Smooth muscle cell (in vitro differentiated cells): ENCODE results near the gene TIPRL. TPM values are rescaled to one million over a fixed set of nuclear protein-coding genes. Genes with fewer than 3 reads are reported as not detected.
A peak's percentile ranks its signal among the peaks of the same experiment; 100 is the strongest.

Experiments
- DNase-seq: peaks from one replicate; lab custom pipeline; 2025; ENCODE audit not compliant: unreplicated experiment; lab: John Stamatoyannopoulos, UW
- H2AFZ ChIP-seq: fragments of 200-600 bp; sonication (generic); 2 replicates; pipeline ENCODE4 v1.6.0; 2016; ENCODE audit warnings: antibody characterized with exemption, low read depth, mild to moderate bottlenecking
- H3F3A ChIP-seq: fragments of 200-600 bp; sonication (generic); 2 replicates; pipeline ENCODE4 v1.6.0; 2017; ENCODE audit warnings: antibody characterized with exemption, low read depth
- H3K27ac ChIP-seq: fragments of 200-600 bp; sonication (generic); 2 replicates; pipeline ENCODE4 v1.5.1; 2016; ENCODE audit warnings: low read depth, mild to moderate bottlenecking
- H3K27me3 ChIP-seq: fragments of 200-600 bp; sonication (generic); 2 replicates; pipeline ENCODE4 v1.6.1; 2016; ENCODE audit warnings: low read depth, mild to moderate bottlenecking
- H3K36me3 ChIP-seq: fragments of 200-600 bp; sonication (generic); 2 replicates; pipeline ENCODE4 v1.5.1; 2016; ENCODE audit warnings: low read depth
- H3K4me1 ChIP-seq: fragments of 200-600 bp; sonication (generic); 2 replicates; pipeline ENCODE4 v1.5.1; 2016; ENCODE audit warnings: low read depth
- H3K4me2 ChIP-seq: fragments of 200-600 bp; sonication (generic); 2 replicates; pipeline ENCODE4 v1.6.0; 2016; ENCODE audit warnings: mild to moderate bottlenecking
- H3K4me3 ChIP-seq: fragments of 200-600 bp; sonication (generic); 2 replicates; pipeline ENCODE4 v1.5.1; 2016; ENCODE audit warnings: mild to moderate bottlenecking
- H3K79me2 ChIP-seq: fragments of 200-600 bp; sonication (generic); 2 replicates; pipeline ENCODE4 v1.6.0; 2016; ENCODE audit warnings: low read depth, mild to moderate bottlenecking
- H3K9ac ChIP-seq: fragments of 200-600 bp; sonication (generic); 2 replicates; pipeline ENCODE4 v1.6.0; 2016; ENCODE audit warnings: low read depth
- H3K9me3 ChIP-seq: fragments of 200-600 bp; sonication (generic); replicated peaks from 2 replicates; pipeline ENCODE4 v1.5.1; 2016; ENCODE audit warnings: low read depth
- H4K20me1 ChIP-seq: fragments of 200-600 bp; sonication (generic); 2 replicates; pipeline ENCODE4 v1.6.0; 2016; ENCODE audit warnings: low read depth
- WGBS: methylation state at CpG from one replicate; pipeline ENCODE4 v1.1.7; 2016; ENCODE audit warnings: low lambda C conversion rate; 5-methylcytosine and 5-hydroxymethylcytosine counted together
- polyA plus RNA-seq: library from polyadenylated mRNA; unstranded; fragments of >200 nt; fragmentation: Nextera tagmentation; extraction: Ambion mirVana; gene quantifications from 2 replicates; pipeline ENCODE4 v1.2.1, GENCODE V29; 2016
- small RNA-seq: library from RNA; depleted of rRNA; stranded (forward); fragments of <200 nt; gene quantifications from one replicate; pipeline ENCODE3, GENCODE V24; 2014
- total RNA-seq: library from RNA; depleted of rRNA; stranded (reverse); fragments of >200 nt; gene quantifications from 2 replicates; pipeline ENCODE4 v1.2.3, GENCODE V29; 2014
- TF ChIP-seq, protein P1 (sequence below): fragments of 200-600 bp; sonication (generic); IDR thresholded peaks from 2 replicates; pipeline ENCODE4 v1.5.1; 2017; ENCODE audit warnings: borderline replicate concordance, mild to moderate bottlenecking, antibody characterized with exemption; ENCODE audit not compliant: insufficient read depth, poor library complexity, severe bottlenecking

The TIPRL gene
- total and polyA plus RNA-seq, 2 experiments from 2014 or later, result 33.4 to 38.9 TPM

DNA sequence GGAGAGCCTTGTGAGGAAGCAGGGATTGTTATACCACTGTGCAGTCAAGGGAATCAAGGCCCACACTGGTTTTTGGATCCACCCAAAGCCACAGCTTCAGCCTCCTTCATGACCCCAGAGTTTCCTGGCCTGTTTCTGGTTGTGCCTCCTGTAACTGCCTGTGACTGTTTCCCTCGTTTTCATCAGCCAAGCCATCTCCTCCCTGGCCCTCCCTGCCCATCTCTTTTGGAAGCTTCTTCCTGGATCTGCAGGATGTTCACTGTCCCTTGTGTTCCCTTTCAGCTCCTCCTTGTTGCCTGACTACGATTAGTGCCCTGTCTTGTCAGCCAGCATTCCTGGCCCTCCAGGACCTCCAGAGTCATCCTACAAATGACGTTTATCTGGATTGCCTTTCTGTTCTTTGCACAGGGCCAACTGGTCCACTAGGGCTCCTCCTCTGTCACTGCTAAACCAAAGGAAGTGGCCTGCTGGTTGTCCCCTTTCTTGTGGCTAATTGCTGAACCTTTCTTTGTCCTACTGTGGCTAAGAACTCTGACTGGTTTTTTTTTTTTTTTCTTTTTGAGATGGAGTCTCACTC, 65.0 kb downstream of the TIPRL start:
- DNase-seq, result no peak
- H3K4me1 ChIP-seq, result no peaks in the 10 kb centered on the region
- peaks cover 12% of the 10 kb centered on the region for H3K36me3 ChIP-seq
- H3K9me3 ChIP-seq, result no peaks in the 10 kb centered on the region
- TF ChIP-seq, protein P1, sequence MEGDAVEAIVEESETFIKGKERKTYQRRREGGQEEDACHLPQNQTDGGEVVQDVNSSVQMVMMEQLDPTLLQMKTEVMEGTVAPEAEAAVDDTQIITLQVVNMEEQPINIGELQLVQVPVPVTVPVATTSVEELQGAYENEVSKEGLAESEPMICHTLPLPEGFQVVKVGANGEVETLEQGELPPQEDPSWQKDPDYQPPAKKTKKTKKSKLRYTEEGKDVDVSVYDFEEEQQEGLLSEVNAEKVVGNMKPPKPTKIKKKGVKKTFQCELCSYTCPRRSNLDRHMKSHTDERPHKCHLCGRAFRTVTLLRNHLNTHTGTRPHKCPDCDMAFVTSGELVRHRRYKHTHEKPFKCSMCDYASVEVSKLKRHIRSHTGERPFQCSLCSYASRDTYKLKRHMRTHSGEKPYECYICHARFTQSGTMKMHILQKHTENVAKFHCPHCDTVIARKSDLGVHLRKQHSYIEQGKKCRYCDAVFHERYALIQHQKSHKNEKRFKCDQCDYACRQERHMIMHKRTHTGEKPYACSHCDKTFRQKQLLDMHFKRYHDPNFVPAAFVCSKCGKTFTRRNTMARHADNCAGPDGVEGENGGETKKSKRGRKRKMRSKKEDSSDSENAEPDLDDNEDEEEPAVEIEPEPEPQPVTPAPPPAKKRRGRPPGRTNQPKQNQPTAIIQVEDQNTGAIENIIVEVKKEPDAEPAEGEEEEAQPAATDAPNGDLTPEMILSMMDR, result no peak
- no peak overlapping the region for H3K4me3 ChIP-seq
- no peaks in the 10 kb centered on the region for H3K27me3 ChIP-seq
- peak overlapping the region; percentile 37 for H3K27ac ChIP-seq
- no peak overlapping the region for H2AFZ ChIP-seq
- H3K4me2 ChIP-seq, result no peak overlapping the region
- H3F3A ChIP-seq, result no peaks in the 10 kb centered on the region
- H3K9ac ChIP-seq, result no peak overlapping the region
- H4K20me1 ChIP-seq, result no peaks in the 10 kb centered on the region
- no peaks in the 10 kb centered on the region for H3K79me2 ChIP-seq
- WGBS, result 60% methylated on average over 3 of the region's 3 CpGs

DNA sequence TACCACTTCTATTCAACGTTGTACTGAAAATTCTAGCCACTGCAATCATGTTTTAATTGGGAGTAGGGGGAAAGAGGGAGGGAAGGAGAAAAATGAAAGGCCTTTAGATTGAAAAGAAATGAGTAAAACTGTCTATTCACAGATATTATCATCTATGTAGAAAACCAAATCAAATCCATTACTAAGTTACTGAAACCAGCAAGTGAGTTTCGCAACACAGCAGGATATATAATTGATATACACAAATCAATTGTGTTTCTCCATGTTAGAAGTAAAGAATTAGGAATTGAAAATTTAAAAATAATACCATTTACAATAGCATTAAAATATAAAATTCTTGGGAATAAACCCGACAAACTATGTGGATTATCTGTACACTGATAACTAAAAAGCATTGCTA, 66.3 kb downstream of the TIPRL start:
- no peaks in the 10 kb centered on the region for H3K9me3 ChIP-seq
- no peaks in the 10 kb centered on the region for H3K79me2 ChIP-seq
- TF ChIP-seq, protein P1, result no peak

DNA sequence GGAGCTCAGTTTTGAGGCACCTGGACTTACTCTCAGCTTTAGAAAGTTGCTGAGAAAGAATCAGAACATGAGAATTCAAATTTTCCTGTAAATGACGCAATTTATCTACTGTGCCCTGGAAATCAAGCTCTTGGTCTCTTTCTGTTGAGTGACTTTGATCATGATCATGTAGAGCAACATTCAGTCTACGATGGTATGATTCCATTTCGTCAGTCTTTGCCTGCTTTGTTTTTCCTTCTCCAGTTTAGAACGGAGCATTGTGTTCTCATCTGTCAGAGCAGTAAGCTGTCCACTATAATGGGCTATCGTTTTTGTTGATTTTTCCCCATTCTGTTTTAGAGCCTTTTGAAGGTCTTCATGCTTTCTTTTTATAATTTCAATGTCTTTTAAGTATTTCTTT, 67.7 kb downstream of the TIPRL start:
- H3K27ac ChIP-seq, result no peak overlapping the region

More for the DNA sequence above, 66.3 kb downstream of the TIPRL start:
- WGBS, result over 99% methylated on average over 3 of the region's 3 CpGs
- Histone ChIP-seq H3K4me2 (no peak overlapping the region), H3K4me1 (no peaks in the 10 kb centered on the region), H3K36me3 (peaks cover 12% of the 10 kb centered on the region), H3K9ac (no peak overlapping the region), H3K27ac (no peak overlapping the region), H2AFZ (no peak overlapping the region), H4K20me1 (peaks cover 3% of the 10 kb centered on the region), H3F3A (no peaks in the 10 kb centered on the region), H3K4me3 (no peak overlapping the region), H3K27me3 (no peaks in the 10 kb centered on the region)
- DNase-seq, result no peak

More for the DNA sequence above, 67.7 kb downstream of the TIPRL start:
- Histone ChIP-seq H3K36me3 (peaks cover 8% of the 10 kb centered on the region), H2AFZ (no peak overlapping the region), H3K9me3 (no peaks in the 10 kb centered on the region), H3K27me3 (no peaks in the 10 kb centered on the region), H3K9ac (no peak overlapping the region), H3K79me2 (no peaks in the 10 kb centered on the region), H3K4me1 (no peaks in the 10 kb centered on the region), H3F3A (no peaks in the 10 kb centered on the region), H3K4me2 (no peak overlapping the region), H3K4me3 (no peak overlapping the region), H4K20me1 (peaks cover 3% of the 10 kb centered on the region)
- TF ChIP-seq, protein P1, result no peak
- DNase-seq, result no peak
- WGBS, result 96% methylated on average over 5 of the region's 5 CpGs

Small RNA genes lying within 50 kb of the gene (small RNA-seq; reads per million reads assigned to genes)
- gene AL021397.1, result not detected

Other genes starting within 250 kb of the TIPRL start
- gene DCAF6, start 242.3 kb upstream of the TIPRL start, total RNA-seq, result 30.0 and 34.9 TPM in 2 replicates
- gene DCAF6, start 242.3 kb upstream of the TIPRL start, polyA plus RNA-seq, result 27.4 and 33.6 TPM in 2 replicates
- gene MPC2, start 241.9 kb upstream of the TIPRL start, total RNA-seq, result 47.1 and 58.2 TPM in 2 replicates
- gene MPC2, start 241.9 kb upstream of the TIPRL start, polyA plus RNA-seq, result 66.5 and 69.9 TPM in 2 replicates
- gene GPR161, start 42.0 kb upstream of the TIPRL start, total RNA-seq, result 9.7 and 9.9 TPM in 2 replicates
- gene GPR161, start 42.0 kb upstream of the TIPRL start, polyA plus RNA-seq, result 23.3 and 25.4 TPM in 2 replicates
- gene SFT2D2, start 47.0 kb downstream of the TIPRL start, total RNA-seq, result 25.7 and 26.2 TPM in 2 replicates
- 12.7 and 19.9 TPM in 2 replicates for gene SFT2D2, start 47.0 kb downstream of the TIPRL start, polyA plus RNA-seq
- gene TBX19, start 101.9 kb downstream of the TIPRL start, total RNA-seq, result 0.72 and 3.9 TPM in 2 replicates
- 0.40 and 0.47 TPM in 2 replicates for gene TBX19, start 101.9 kb downstream of the TIPRL start, polyA plus RNA-seq